ENCODE measurements around the gene GRB10. TPM values are rescaled to one million over a fixed set of nuclear protein-coding genes. Genes with fewer than 3 reads are reported as not detected.

GRB10 gene
- total and polyA plus RNA-seq, 4 donors: 42.2 to 50.6 (median 50.0) TPM

GRCh38 chr7:50641442-50642405, 141.0 kb downstream of the GRB10 start:
- DNase-seq (ENCODE audit: low read depth in 4 of 6, low spot score in 6 of 6): peak in 2 of 6 donors; percentile 6 to 42
- WGBS (ENCODE audit: insufficient coverage): 91% methylated on average over 16 of the region's 18 CpGs

GRCh38 chr7:50640779-50641178, 141.9 kb downstream of the GRB10 start:
- WGBS (ENCODE audit: insufficient coverage): 86% methylated on average over 7 of the region's 7 CpGs

More at GRCh38 chr7:50641442-50642405, 141.0 kb downstream of the GRB10 start:
- Histone ChIP-seq H3K4me1 (ENCODE audit: control insufficient read depth, insufficient read depth, low read length) (peaks cover 7% of the 10 kb centered on the region), H3K27me3 (ENCODE audit: control insufficient read depth, insufficient read depth, low read length) (no peaks in the 10 kb centered on the region), H3K4me3 (ENCODE audit: low read depth, low read length) (no peak overlapping the region), H3K27ac (ENCODE audit: low read depth, low read length) (no peak overlapping the region), H3K36me3 (ENCODE audit: control insufficient read depth, insufficient read depth, low read length) (no peaks in the 10 kb centered on the region), H3K9me3 (ENCODE audit: control insufficient read depth, insufficient read depth, low read length) (no peaks in the 10 kb centered on the region)

GRCh38 chr7:50640256-50640655, 142.4 kb downstream of the GRB10 start:
- no peak overlapping the region for H3K4me3 ChIP-seq (ENCODE audit: low read depth, low read length)
- no peak overlapping the region for H3K27ac ChIP-seq (ENCODE audit: low read depth, low read length)
- no peaks in the 10 kb centered on the region for H3K27me3 ChIP-seq (ENCODE audit: control insufficient read depth, insufficient read depth, low read length)
- peaks cover 3% of the 10 kb centered on the region for H3K9me3 ChIP-seq (ENCODE audit: control insufficient read depth, insufficient read depth, low read length)
- peaks cover 7% of the 10 kb centered on the region for H3K4me1 ChIP-seq (ENCODE audit: control insufficient read depth, insufficient read depth, low read length)
- no peak for DNase-seq (ENCODE audit: low read depth in 4 of 6, low spot score in 6 of 6)
- WGBS (ENCODE audit: insufficient coverage): 100% methylated on average over 1 of the region's 2 CpGs
- H3K36me3 ChIP-seq (ENCODE audit: control insufficient read depth, insufficient read depth, low read length): no peaks in the 10 kb centered on the region

More at GRCh38 chr7:50640779-50641178, 141.9 kb downstream of the GRB10 start:
- H3K36me3 ChIP-seq (ENCODE audit: control insufficient read depth, insufficient read depth, low read length): no peaks in the 10 kb centered on the region
- H3K27me3 ChIP-seq (ENCODE audit: control insufficient read depth, insufficient read depth, low read length): no peaks in the 10 kb centered on the region
- H3K27ac ChIP-seq (ENCODE audit: low read depth, low read length): no peak overlapping the region
- no peak for DNase-seq (ENCODE audit: low read depth in 4 of 6, low spot score in 6 of 6)
- H3K4me3 ChIP-seq (ENCODE audit: low read depth, low read length): no peak overlapping the region
- peaks cover 3% of the 10 kb centered on the region for H3K9me3 ChIP-seq (ENCODE audit: control insufficient read depth, insufficient read depth, low read length)
- peaks cover 7% of the 10 kb centered on the region for H3K4me1 ChIP-seq (ENCODE audit: control insufficient read depth, insufficient read depth, low read length)

GRCh38 chr7:50637725-50638643, 144.7 kb downstream of the GRB10 start:
- Histone ChIP-seq H3K27ac (ENCODE audit: low read depth, low read length) (no peak overlapping the region), H3K36me3 (ENCODE audit: control insufficient read depth, insufficient read depth, low read length) (no peaks in the 10 kb centered on the region), H3K4me3 (ENCODE audit: low read depth, low read length) (no peak overlapping the region), H3K4me1 (ENCODE audit: control insufficient read depth, insufficient read depth, low read length) (peaks cover 7% of the 10 kb centered on the region), H3K9me3 (ENCODE audit: control insufficient read depth, insufficient read depth, low read length) (peaks cover 3% of the 10 kb centered on the region), H3K27me3 (ENCODE audit: control insufficient read depth, insufficient read depth, low read length) (no peaks in the 10 kb centered on the region)
- WGBS (ENCODE audit: insufficient coverage): no CpG with 5 or more reads among the region's 3 CpGs
- DNase-seq (ENCODE audit: low read depth in 4 of 6, low spot score in 6 of 6): no peak

- Histone ChIP-seq H3K4me3 (ENCODE audit: low read depth, low read length) (no peak overlapping the region), H3K9me3 (ENCODE audit: control insufficient read depth, insufficient read depth, low read length) (peaks cover 3% of the 10 kb centered on the region), H3K36me3 (ENCODE audit: control insufficient read depth, insufficient read depth, low read length) (no peaks in the 10 kb centered on the region), H3K4me1 (ENCODE audit: control insufficient read depth, insufficient read depth, low read length) (no peaks in the 10 kb centered on the region), H3K27ac (ENCODE audit: low read depth, low read length) (no peak overlapping the region), H3K27me3 (ENCODE audit: control insufficient read depth, insufficient read depth, low read length) (no peaks in the 10 kb centered on the region)
- no peak for DNase-seq (ENCODE audit: low read depth in 4 of 6, low spot score in 6 of 6)
- no CpG with 5 or more reads among the region's 1 CpG for WGBS (ENCODE audit: insufficient coverage)
These were observed 148.3 kb downstream of the GRB10 start for GRCh38 chr7:50634378-50634777.

GRCh38 chr7:50633414-50633710, 149.3 kb downstream of the GRB10 start:
- H3K27me3 ChIP-seq (ENCODE audit: control insufficient read depth, insufficient read depth, low read length): no peaks in the 10 kb centered on the region
- no peak for DNase-seq (ENCODE audit: low read depth in 4 of 6, low spot score in 6 of 6)
- no peak overlapping the region for H3K4me3 ChIP-seq (ENCODE audit: low read depth, low read length)
- no peak overlapping the region for H3K27ac ChIP-seq (ENCODE audit: low read depth, low read length)
- no CpG with 5 or more reads among the region's 1 CpG for WGBS (ENCODE audit: insufficient coverage)
- peaks cover 3% of the 10 kb centered on the region for H3K9me3 ChIP-seq (ENCODE audit: control insufficient read depth, insufficient read depth, low read length)
- H3K4me1 ChIP-seq (ENCODE audit: control insufficient read depth, insufficient read depth, low read length): no peaks in the 10 kb centered on the region
- H3K36me3 ChIP-seq (ENCODE audit: control insufficient read depth, insufficient read depth, low read length): no peaks in the 10 kb centered on the region

GRCh38 chr7:50632561-50633413, 149.9 kb downstream of the GRB10 start:
- Histone ChIP-seq H3K9me3 (ENCODE audit: control insufficient read depth, insufficient read depth, low read length) (peaks cover 3% of the 10 kb centered on the region), H3K36me3 (ENCODE audit: control insufficient read depth, insufficient read depth, low read length) (peaks cover 2% of the 10 kb centered on the region), H3K27ac (ENCODE audit: low read depth, low read length) (no peak overlapping the region), H3K4me3 (ENCODE audit: low read depth, low read length) (no peak overlapping the region), H3K4me1 (ENCODE audit: control insufficient read depth, insufficient read depth, low read length) (no peaks in the 10 kb centered on the region), H3K27me3 (ENCODE audit: control insufficient read depth, insufficient read depth, low read length) (no peaks in the 10 kb centered on the region)
- DNase-seq (ENCODE audit: low read depth in 4 of 6, low spot score in 6 of 6): no peak
- WGBS (ENCODE audit: insufficient coverage): 72% methylated on average over 10 of the region's 10 CpGs

- Histone ChIP-seq H3K9me3 (ENCODE audit: control insufficient read depth, insufficient read depth, low read length) (peaks cover 3% of the 10 kb centered on the region), H3K36me3 (ENCODE audit: control insufficient read depth, insufficient read depth, low read length) (peaks cover 4% of the 10 kb centered on the region), H3K27me3 (ENCODE audit: control insufficient read depth, insufficient read depth, low read length) (no peaks in the 10 kb centered on the region), H3K27ac (ENCODE audit: low read depth, low read length) (no peak overlapping the region), H3K4me3 (ENCODE audit: low read depth, low read length) (no peak overlapping the region), H3K4me1 (ENCODE audit: control insufficient read depth, insufficient read depth, low read length) (no peaks in the 10 kb centered on the region)
- DNase-seq (ENCODE audit: low read depth in 4 of 6, low spot score in 6 of 6): no peak
- 75% methylated on average over 2 of the region's 7 CpGs for WGBS (ENCODE audit: insufficient coverage)
These were observed 151.1 kb downstream of the GRB10 start for GRCh38 chr7:50631639-50632038.

- Histone ChIP-seq H3K4me1 (ENCODE audit: control insufficient read depth, insufficient read depth, low read length) (no peaks in the 10 kb centered on the region), H3K27me3 (ENCODE audit: control insufficient read depth, insufficient read depth, low read length) (no peaks in the 10 kb centered on the region), H3K4me3 (ENCODE audit: low read depth, low read length) (no peak overlapping the region), H3K36me3 (ENCODE audit: control insufficient read depth, insufficient read depth, low read length) (peaks cover 7% of the 10 kb centered on the region), H3K27ac (ENCODE audit: low read depth, low read length) (no peak overlapping the region), H3K9me3 (ENCODE audit: control insufficient read depth, insufficient read depth, low read length) (peaks cover under 1% of the 10 kb centered on the region)
- no peak for DNase-seq (ENCODE audit: low read depth in 4 of 6, low spot score in 6 of 6)
- 63% methylated on average over 4 of the region's 6 CpGs for WGBS (ENCODE audit: insufficient coverage)
These were observed 151.6 kb downstream of the GRB10 start for GRCh38 chr7:50631100-50631499.

Measured in spinal cord (tissue), 10 donors.